Muscle layer of duodenum (tissue), 2 donors: Measurements from ENCODE around the gene SYPL1.

ENCODE experiments used
- H3K27ac ChIP-seq: one replicate; pipeline ENCODE4 v1.7.0; 2013; ENCODE audit warnings: mild to moderate bottlenecking, low read length
- H3K27me3 ChIP-seq: one replicate; pipeline ENCODE4 v1.7.0; 2013; ENCODE audit warnings: low read depth, mild to moderate bottlenecking, control low read depth, low read length
- H3K36me3 ChIP-seq, 2 donors: one replicate each; pipeline ENCODE4 v1.7.0; 2013; ENCODE audit warnings: low read length in 2 of 2, control low read depth in 1 of 2, mild to moderate bottlenecking in 1 of 2; ENCODE audit not compliant: insufficient read depth in 2 of 2, control insufficient read depth in 1 of 2
- H3K4me1 ChIP-seq, 2 donors: one replicate each; pipeline ENCODE4 v1.7.0; 2013; ENCODE audit warnings: low read length in 2 of 2, mild to moderate bottlenecking in 2 of 2, control low read depth in 1 of 2, moderate library complexity in 1 of 2; ENCODE audit not compliant: insufficient read depth in 2 of 2, control insufficient read depth in 1 of 2
- H3K4me3 ChIP-seq, 2 donors: one replicate each; pipeline ENCODE4 v1.7.0; 2013; ENCODE audit warnings: low read length in 2 of 2, low read depth in 1 of 2, mild to moderate bottlenecking in 1 of 2
- H3K9me3 ChIP-seq, 2 donors: one replicate each; pipeline ENCODE4 v1.7.0; 2013; ENCODE audit warnings: low read length in 2 of 2, control low read depth in 1 of 2, mild to moderate bottlenecking in 1 of 2; ENCODE audit not compliant: control insufficient read depth in 1 of 2
- donor health status: healthy.

The SYPL1 gene

GRCh38 chr7:106056513-106057203, 55.5 kb downstream of the SYPL1 start:
- Histone ChIP-seq H3K4me3 (no peak overlapping the region), H3K27ac (no peak overlapping the region), H3K9me3 (no peaks in the 10 kb centered on the region), H3K4me1 (peaks cover 0 to 22% of the 10 kb centered on the region in 2 donors), H3K27me3 (no peaks in the 10 kb centered on the region), H3K36me3 (no peaks in the 10 kb centered on the region)

- no peaks in the 10 kb centered on the region for H3K9me3 ChIP-seq
- H3K4me1 ChIP-seq, result peaks cover 0 to 36% of the 10 kb centered on the region in 2 donors
- H3K4me3 ChIP-seq, result no peak overlapping the region
- H3K36me3 ChIP-seq, result no peaks in the 10 kb centered on the region
- no peak overlapping the region for H3K27ac ChIP-seq
- H3K27me3 ChIP-seq, result no peaks in the 10 kb centered on the region
These were observed 57.1 kb downstream of the SYPL1 start for GRCh38 chr7:106054971-106055532.

DNA sequence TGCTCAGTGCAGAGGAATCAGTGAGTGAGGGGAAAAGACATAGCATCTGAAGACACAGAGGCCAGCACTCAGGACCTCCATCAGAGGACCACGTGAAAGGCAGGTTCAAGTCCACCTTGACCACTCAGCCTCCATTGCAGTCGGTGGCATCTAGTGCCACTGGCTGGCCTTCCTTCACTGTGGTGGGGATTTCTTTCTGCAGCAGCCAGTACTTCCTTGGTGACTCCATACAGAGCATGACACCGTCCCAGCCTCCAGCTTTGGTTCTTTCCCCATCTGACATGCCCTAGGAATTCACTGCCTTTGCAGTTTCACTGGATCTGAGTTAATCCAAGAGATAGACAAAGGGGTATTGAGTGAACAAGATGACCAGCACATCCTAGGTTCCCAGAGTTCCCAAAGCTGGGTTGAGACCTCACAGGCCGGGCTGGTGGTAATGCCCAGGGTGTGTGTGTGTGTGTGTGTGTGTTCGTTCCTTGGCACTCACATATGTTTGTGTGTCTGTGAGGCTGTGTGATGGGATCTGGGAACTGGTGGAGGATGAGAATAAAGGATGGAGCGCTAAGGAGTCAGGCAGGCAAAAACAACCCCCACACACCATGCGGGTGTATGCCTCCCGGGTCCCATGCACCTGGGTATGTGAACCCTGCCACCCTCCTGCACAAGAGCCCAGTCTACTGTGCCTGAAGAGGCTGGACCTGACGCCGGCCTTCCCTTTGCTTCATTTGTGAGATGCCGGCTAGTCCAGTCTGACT, 57.8 kb downstream of the SYPL1 start:
- Histone ChIP-seq H3K4me3 (no peak overlapping the region), H3K27me3 (no peaks in the 10 kb centered on the region), H3K36me3 (no peaks in the 10 kb centered on the region), H3K9me3 (no peaks in the 10 kb centered on the region), H3K27ac (no peak overlapping the region), H3K4me1 (peaks cover 0 to 38% of the 10 kb centered on the region in 2 donors)

DNA sequence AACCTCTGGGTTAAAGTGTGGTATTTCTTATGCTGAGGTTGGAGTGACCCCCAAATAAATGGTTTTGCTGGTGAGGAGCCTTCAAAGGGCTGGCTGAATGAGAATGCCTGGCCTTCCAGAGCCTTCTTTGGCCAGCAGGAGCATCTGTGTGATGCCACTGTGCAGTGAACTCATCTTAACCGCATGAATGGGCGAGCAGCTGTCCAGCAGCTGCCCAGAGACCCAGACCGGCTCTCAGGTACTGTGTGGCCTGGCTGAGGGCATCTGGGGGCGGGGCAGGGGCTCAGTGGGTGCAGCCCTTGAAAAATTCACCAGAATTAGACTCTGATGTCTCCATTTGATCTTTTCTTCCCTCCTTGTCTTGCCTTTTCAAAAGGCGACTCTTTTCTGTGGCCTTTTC, 59.0 kb downstream of the SYPL1 start:
- H3K9me3 ChIP-seq, result no peaks in the 10 kb centered on the region
- no peak overlapping the region for H3K4me3 ChIP-seq
- H3K27ac ChIP-seq, result no peak overlapping the region
- H3K36me3 ChIP-seq, result no peaks in the 10 kb centered on the region
- no peaks in the 10 kb centered on the region for H3K27me3 ChIP-seq
- peaks cover 0 to 28% of the 10 kb centered on the region in 2 donors for H3K4me1 ChIP-seq

GRCh38 chr7:106052681-106053080, 59.4 kb downstream of the SYPL1 start:
- Histone ChIP-seq H3K4me1 (peaks cover 0 to 23% of the 10 kb centered on the region in 2 donors), H3K36me3 (no peaks in the 10 kb centered on the region), H3K27me3 (no peaks in the 10 kb centered on the region), H3K4me3 (no peak overlapping the region), H3K27ac (no peak overlapping the region), H3K9me3 (no peaks in the 10 kb centered on the region)

- Histone ChIP-seq H3K4me1 (peaks cover 0 to 16% of the 10 kb centered on the region in 2 donors), H3K27me3 (no peaks in the 10 kb centered on the region), H3K36me3 (no peaks in the 10 kb centered on the region), H3K27ac (no peak overlapping the region), H3K4me3 (no peak overlapping the region), H3K9me3 (no peaks in the 10 kb centered on the region)
These were observed 61.4 kb downstream of the SYPL1 start for GRCh38 chr7:106050746-106051117.

- H3K9me3 ChIP-seq, result no peaks in the 10 kb centered on the region
- H3K27ac ChIP-seq, result no peak overlapping the region
- H3K4me3 ChIP-seq, result no peak overlapping the region
- peaks cover 0 to 16% of the 10 kb centered on the region in 2 donors for H3K4me1 ChIP-seq
- no peaks in the 10 kb centered on the region for H3K36me3 ChIP-seq
- no peaks in the 10 kb centered on the region for H3K27me3 ChIP-seq
These were observed 61.9 kb downstream of the SYPL1 start for GRCh38 chr7:106050002-106050745.

DNA sequence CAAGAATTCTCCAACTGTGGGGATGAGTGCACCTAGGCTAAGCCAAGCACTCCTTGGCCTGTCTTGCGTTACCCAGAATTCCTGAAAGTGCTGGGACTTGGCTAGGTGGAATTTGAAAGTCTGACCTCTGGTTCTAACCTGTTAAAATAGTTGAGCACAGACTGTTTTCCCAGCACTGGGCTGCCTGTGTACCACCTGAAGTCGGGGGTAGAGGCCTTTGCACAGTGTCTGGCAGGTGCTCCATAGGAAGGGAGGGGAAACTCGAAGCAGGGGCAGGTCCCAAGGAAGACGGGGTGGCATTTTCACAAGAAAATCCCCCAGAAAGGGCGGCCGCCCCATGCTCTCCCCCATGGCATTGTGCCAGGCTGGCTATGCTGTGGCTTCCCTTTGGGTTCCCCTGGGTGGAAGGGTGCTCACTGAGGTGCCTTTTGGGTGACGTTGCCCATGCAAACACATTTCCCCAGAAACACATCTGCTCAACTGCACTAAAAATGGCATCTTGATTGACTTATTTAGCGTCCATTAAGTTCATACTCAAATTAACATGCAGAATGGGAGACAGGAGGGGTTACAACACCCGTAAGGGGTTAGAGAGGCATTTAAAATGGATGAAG, 62.9 kb downstream of the SYPL1 start:
- Histone ChIP-seq H3K9me3 (no peaks in the 10 kb centered on the region), H3K27ac (no peak overlapping the region), H3K4me3 (no peak overlapping the region), H3K4me1 (peaks cover 0 to 16% of the 10 kb centered on the region in 2 donors), H3K27me3 (no peaks in the 10 kb centered on the region), H3K36me3 (no peaks in the 10 kb centered on the region)

GRCh38 chr7:106048706-106049020, 63.4 kb downstream of the SYPL1 start:
- Histone ChIP-seq H3K27ac (no peak overlapping the region), H3K27me3 (no peaks in the 10 kb centered on the region)

GRCh38 chr7:106047818-106048705, 64.0 kb downstream of the SYPL1 start:
- Histone ChIP-seq H3K9me3 (no peaks in the 10 kb centered on the region), H3K36me3 (no peaks in the 10 kb centered on the region), H3K27me3 (no peaks in the 10 kb centered on the region), H3K4me3 (no peak overlapping the region), H3K4me1 (peaks cover 0 to 16% of the 10 kb centered on the region in 2 donors), H3K27ac (no peak overlapping the region)

More at GRCh38 chr7:106048706-106049020, 63.4 kb downstream of the SYPL1 start:
- Histone ChIP-seq H3K9me3 (no peaks in the 10 kb centered on the region), H3K4me1 (peaks cover 0 to 16% of the 10 kb centered on the region in 2 donors), H3K36me3 (no peaks in the 10 kb centered on the region), H3K4me3 (no peak overlapping the region)
